A673 (cell line): ENCODE data around the gene LARP1. TPM values are rescaled to one million over a fixed set of nuclear protein-coding genes. Genes with fewer than 3 reads are reported as not detected.

ENCODE experiments used
- BruUV-seq: library from RNA; stranded (reverse); fragments of 400-500 nt; replicated peaks from 2 replicates; lab custom pipeline; 2021; lab: Mats Ljungman, UMichigan
- CTCF ChIA-PET: fragments of 300-600 bp; sonication (Branson Sonifier 250); formaldehyde crosslinking; loops from one replicate; lab custom pipeline; 2022; ENCODE audit warnings: antibody characterized with exemption; lab: Charles Lee
- POLR2A ChIA-PET: fragments of 300-600 bp; sonication (Branson Sonifier 250); formaldehyde crosslinking; loops from one replicate; lab custom pipeline; 2022; ENCODE audit warnings: antibody characterized with exemption; ENCODE audit not compliant: low non-redundant PET; lab: Charles Lee
- DNase-seq: peaks from one replicate; pipeline ENCODE4 v3.0.0-alpha.2; 2015; ENCODE audit warnings: low spot score
- H3K27ac ChIP-seq: fragments of 200-600 bp; sonication (generic); 2 replicates; pipeline ENCODE4 v1.5.1; 2016; ENCODE audit warnings: mixed run types, low read depth, mild to moderate bottlenecking, mixed read lengths, antibody characterized with exemption, low read length; ENCODE audit not compliant: poor library complexity, severe bottlenecking
- H3K27me3 ChIP-seq: fragments of 200-600 bp; sonication (generic); replicated peaks from 2 replicates; pipeline ENCODE4 v1.6.1; 2017; ENCODE audit warnings: mixed run types, low read depth, mild to moderate bottlenecking, mixed read lengths, antibody characterized with exemption, low read length; ENCODE audit not compliant: insufficient read depth, poor library complexity
- H3K36me3 ChIP-seq: fragments of 200-600 bp; sonication (generic); 2 replicates; pipeline ENCODE4 v1.6.1; 2016; ENCODE audit warnings: mixed run types, mild to moderate bottlenecking, mixed read lengths, antibody characterized with exemption, low read length; ENCODE audit not compliant: insufficient read depth, poor library complexity, severe bottlenecking
- H3K4me1 ChIP-seq: fragments of 200-600 bp; sonication (generic); 2 replicates; pipeline ENCODE4 v1.6.1; 2017; ENCODE audit warnings: mixed run types, mild to moderate bottlenecking, mixed read lengths, antibody characterized with exemption, low read length; ENCODE audit not compliant: insufficient read depth, poor library complexity, severe bottlenecking
- H3K4me3 ChIP-seq: fragments of 200-600 bp; sonication (generic); 2 replicates; pipeline ENCODE4 v1.5.1; 2016; ENCODE audit warnings: low read depth, mixed run types, mild to moderate bottlenecking, mixed read lengths, low read length; ENCODE audit not compliant: poor library complexity, severe bottlenecking
- H3K9me3 ChIP-seq: fragments of 200-600 bp; sonication (generic); 2 replicates; pipeline ENCODE4 v1.6.1; 2016; ENCODE audit warnings: mixed run types, low read depth, mild to moderate bottlenecking, mixed read lengths, antibody characterized with exemption, low read length; ENCODE audit not compliant: poor library complexity, severe bottlenecking
- CTCF ChIP-seq: fragments of 300-800, 200-600 bp; sonication (generic); conservative IDR thresholded peaks from 2 replicates; pipeline ENCODE4 v1.5.1; 2017; ENCODE audit warnings: low read depth, mild to moderate bottlenecking, antibody characterized with exemption, low read length, moderate library complexity, mixed read lengths
- EZH2 ChIP-seq: fragments of 200-600 bp; sonication (generic); IDR thresholded peaks from 2 replicates; pipeline ENCODE4 v1.6.1; 2017; ENCODE audit warnings: borderline replicate concordance, low read depth, mild to moderate bottlenecking, mixed read lengths, antibody characterized with exemption, low read length; ENCODE audit not compliant: poor library complexity, severe bottlenecking
- intact Hi-C: fragments of 100-400 bp; cut with micrococcal nuclease; formaldehyde crosslinking; loops from one replicate; pipeline ENCODE4 v1.10.0; 2022; ENCODE audit not compliant: unreplicated experiment
- total RNA-seq: library from RNA; stranded (reverse); gene quantifications from 2 replicates; pipeline ENCODE4 v1.2.3, GENCODE V29; 2021

The LARP1 gene
- total RNA-seq, 1 experiment from 2014 or later: 257 TPM

GRCh38 chr5:154708207-154708606 lies 47.0 kb upstream of the LARP1 start:
- ChIA-PET POLR2A (no interaction called here), CTCF (no interaction called here)
- intact Hi-C loops: no loop called here
- DNase-seq: no peak
- peaks cover 5% of the 10 kb centered on the region for H3K4me1 ChIP-seq
- no peaks in the 10 kb centered on the region for H3K27me3 ChIP-seq
- no TSS peak for BruUV-seq
- no peak overlapping the region for H3K27ac ChIP-seq
- no peak overlapping the region for H3K4me3 ChIP-seq
- TF ChIP-seq CTCF (no peak), EZH2 (no peak)
- no peaks in the 10 kb centered on the region for H3K9me3 ChIP-seq
- no peaks in the 10 kb centered on the region for H3K36me3 ChIP-seq

DNA sequence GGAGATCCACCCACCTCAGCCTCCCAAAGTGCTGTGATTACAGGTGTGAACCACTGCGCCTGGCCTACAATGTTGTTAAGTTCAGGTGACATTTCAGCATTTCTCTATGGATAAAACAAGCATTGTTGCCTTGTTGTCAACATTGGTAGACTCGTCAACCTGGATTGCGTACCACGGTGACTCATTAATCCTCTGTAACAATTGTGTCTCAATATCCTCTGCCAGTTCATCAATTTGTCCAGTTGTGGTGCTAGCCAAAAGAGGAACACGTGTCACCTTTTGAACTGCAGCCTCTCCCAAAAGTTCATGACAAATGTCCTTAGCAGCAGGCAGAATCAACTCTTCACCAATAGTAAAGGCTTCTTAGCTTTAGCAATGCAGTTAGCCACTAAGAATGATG lies 46.3 kb upstream of the LARP1 start:
- Histone ChIP-seq H3K4me3 (no peak overlapping the region), H3K9me3 (no peaks in the 10 kb centered on the region), H3K36me3 (no peaks in the 10 kb centered on the region), H3K27ac (no peak overlapping the region), H3K4me1 (peaks cover 12% of the 10 kb centered on the region), H3K27me3 (no peaks in the 10 kb centered on the region)
- DNase-seq: no peak
- ChIA-PET CTCF (no interaction called here), POLR2A (no interaction called here)
- BruUV-seq: no TSS peak
- intact Hi-C loops: no loop called here
- no peak for TF ChIP-seq CTCF
- TF ChIP-seq EZH2: no peak

GRCh38 chr5:154709368-154710305 lies 45.5 kb upstream of the LARP1 start:
- no peak for TF ChIP-seq CTCF
- no peak for TF ChIP-seq EZH2
- Histone ChIP-seq H3K4me3 (no peak overlapping the region), H3K36me3 (no peaks in the 10 kb centered on the region), H3K27ac (no peak overlapping the region), H3K4me1 (peaks cover 18% of the 10 kb centered on the region), H3K9me3 (no peaks in the 10 kb centered on the region), H3K27me3 (no peaks in the 10 kb centered on the region)
- DNase-seq: no peak
- intact Hi-C loops: no loop called here
- BruUV-seq: no TSS peak
- ChIA-PET POLR2A (no interaction called here), CTCF (no interaction called here)
